Smooth muscle cell (in vitro differentiated cells): ENCODE data around the gene PTPN14. TPM values are rescaled to one million over a fixed set of nuclear protein-coding genes. Genes with fewer than 3 reads are reported as not detected.

Experiments used
- DNase-seq: peaks from one replicate; lab custom pipeline; 2025; ENCODE audit not compliant: unreplicated experiment; lab: John Stamatoyannopoulos, UW
- H2AFZ ChIP-seq: fragments of 200-600 bp; sonication (generic); 2 replicates; pipeline ENCODE4 v1.6.0; 2016; ENCODE audit warnings: antibody characterized with exemption, low read depth, mild to moderate bottlenecking
- H3F3A ChIP-seq: fragments of 200-600 bp; sonication (generic); 2 replicates; pipeline ENCODE4 v1.6.0; 2017; ENCODE audit warnings: antibody characterized with exemption, low read depth
- H3K27ac ChIP-seq: fragments of 200-600 bp; sonication (generic); 2 replicates; pipeline ENCODE4 v1.5.1; 2016; ENCODE audit warnings: low read depth, mild to moderate bottlenecking
- H3K27me3 ChIP-seq: fragments of 200-600 bp; sonication (generic); 2 replicates; pipeline ENCODE4 v1.6.1; 2016; ENCODE audit warnings: low read depth, mild to moderate bottlenecking
- H3K36me3 ChIP-seq: fragments of 200-600 bp; sonication (generic); 2 replicates; pipeline ENCODE4 v1.5.1; 2016; ENCODE audit warnings: low read depth
- H3K4me1 ChIP-seq: fragments of 200-600 bp; sonication (generic); 2 replicates; pipeline ENCODE4 v1.5.1; 2016; ENCODE audit warnings: low read depth
- H3K4me2 ChIP-seq: fragments of 200-600 bp; sonication (generic); 2 replicates; pipeline ENCODE4 v1.6.0; 2016; ENCODE audit warnings: mild to moderate bottlenecking
- H3K4me3 ChIP-seq: fragments of 200-600 bp; sonication (generic); 2 replicates; pipeline ENCODE4 v1.5.1; 2016; ENCODE audit warnings: mild to moderate bottlenecking
- H3K79me2 ChIP-seq: fragments of 200-600 bp; sonication (generic); 2 replicates; pipeline ENCODE4 v1.6.0; 2016; ENCODE audit warnings: low read depth, mild to moderate bottlenecking
- H3K9ac ChIP-seq: fragments of 200-600 bp; sonication (generic); 2 replicates; pipeline ENCODE4 v1.6.0; 2016; ENCODE audit warnings: low read depth
- H3K9me3 ChIP-seq: fragments of 200-600 bp; sonication (generic); replicated peaks from 2 replicates; pipeline ENCODE4 v1.5.1; 2016; ENCODE audit warnings: low read depth
- H4K20me1 ChIP-seq: fragments of 200-600 bp; sonication (generic); 2 replicates; pipeline ENCODE4 v1.6.0; 2016; ENCODE audit warnings: low read depth
- CTCF ChIP-seq: fragments of 200-600 bp; sonication (generic); IDR thresholded peaks from 2 replicates; pipeline ENCODE4 v1.5.1; 2017; ENCODE audit warnings: borderline replicate concordance, mild to moderate bottlenecking, antibody characterized with exemption; ENCODE audit not compliant: insufficient read depth, poor library complexity, severe bottlenecking
- WGBS: methylation state at CpG from one replicate; pipeline ENCODE4 v1.1.7; 2016; ENCODE audit warnings: low lambda C conversion rate; 5-methylcytosine and 5-hydroxymethylcytosine counted together
- polyA plus RNA-seq: library from polyadenylated mRNA; unstranded; fragments of >200 nt; fragmentation: Nextera tagmentation; extraction: Ambion mirVana; gene quantifications from 2 replicates; pipeline ENCODE4 v1.2.1, GENCODE V29; 2016
- total RNA-seq: library from RNA; depleted of rRNA; stranded (reverse); fragments of >200 nt; gene quantifications from 2 replicates; pipeline ENCODE4 v1.2.3, GENCODE V29; 2014

Gene PTPN14
- total and polyA plus RNA-seq, 2 experiments from 2014 or later, result 13.7 to 28.6 TPM

DNA sequence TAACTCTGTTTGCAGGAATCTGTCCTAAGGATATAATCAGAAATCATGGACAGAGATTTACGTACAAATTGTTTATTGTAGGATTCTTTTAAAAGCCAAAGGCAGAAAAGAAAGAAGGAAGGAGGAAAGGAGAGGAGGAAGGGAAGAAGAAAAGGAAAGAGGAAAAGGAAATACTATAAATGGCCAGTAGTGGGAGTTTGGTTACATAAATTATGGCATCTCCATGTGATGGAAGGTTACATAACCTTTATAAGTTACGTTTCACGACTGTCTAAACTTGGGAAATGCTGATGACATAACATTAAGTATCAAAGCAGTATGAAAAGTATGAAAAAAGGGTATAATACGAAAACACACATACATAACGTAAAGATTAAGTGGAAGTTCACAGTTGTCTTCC lies 231.5 kb downstream of the PTPN14 start:
- H3K4me3 ChIP-seq, result no peak overlapping the region
- no peak overlapping the region for H2AFZ ChIP-seq
- no peak for DNase-seq
- no peaks in the 10 kb centered on the region for H3F3A ChIP-seq
- no peak overlapping the region for H3K4me2 ChIP-seq
- no peaks in the 10 kb centered on the region for H3K27me3 ChIP-seq
- no peaks in the 10 kb centered on the region for H4K20me1 ChIP-seq
- H3K9me3 ChIP-seq, result no peaks in the 10 kb centered on the region
- H3K9ac ChIP-seq, result no peak overlapping the region
- no peak for TF ChIP-seq CTCF
- H3K27ac ChIP-seq, result no peak overlapping the region
- 92% methylated on average over 5 of the region's 5 CpGs for whole genome bisulfite sequencing
- H3K4me1 ChIP-seq, result peaks cover 4% of the 10 kb centered on the region
- peaks cover 5% of the 10 kb centered on the region for H3K36me3 ChIP-seq
- no peaks in the 10 kb centered on the region for H3K79me2 ChIP-seq

DNA sequence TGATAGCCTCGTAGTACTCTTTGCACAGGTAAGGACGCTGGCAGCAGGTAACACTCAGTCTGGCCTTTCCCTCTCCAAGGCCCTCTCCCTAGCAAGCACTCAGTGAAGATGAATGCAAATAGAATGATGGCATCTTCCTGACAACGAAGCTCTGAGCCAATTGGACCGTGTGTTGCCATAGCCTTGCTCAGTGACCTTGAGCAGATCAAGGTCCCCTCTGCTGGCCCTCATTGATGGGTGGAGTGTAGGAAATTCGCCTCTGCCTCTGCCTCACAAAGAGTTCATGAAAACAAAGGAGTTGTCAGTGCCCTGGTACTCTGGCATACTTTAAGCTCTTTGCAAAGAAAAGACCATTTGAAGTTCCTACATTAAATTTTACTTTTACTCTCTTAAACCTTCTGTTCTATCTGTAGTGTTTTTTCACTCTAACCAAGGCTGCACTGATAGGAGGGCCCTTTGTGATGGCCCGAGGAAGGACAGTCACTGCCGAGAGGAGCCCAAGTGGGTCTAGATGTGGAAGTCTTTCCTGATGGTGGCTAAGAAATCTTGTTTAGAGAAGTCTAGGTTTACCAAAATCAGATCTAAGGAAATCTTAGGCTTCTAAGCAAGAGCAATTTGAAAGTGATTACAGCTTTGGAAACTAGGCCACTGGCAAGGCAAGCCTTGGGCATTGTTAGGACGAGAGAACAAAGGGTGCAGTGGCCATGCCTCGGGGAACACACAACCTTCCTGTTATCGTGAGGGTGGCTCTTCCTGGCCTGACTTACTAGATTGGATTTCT lies 232.3 kb downstream of the PTPN14 start:
- no peak for DNase-seq
- Histone ChIP-seq H3F3A (no peaks in the 10 kb centered on the region), H3K79me2 (no peaks in the 10 kb centered on the region), H3K9ac (no peak overlapping the region), H3K4me3 (no peak overlapping the region), H3K4me2 (no peak overlapping the region), H3K27me3 (no peaks in the 10 kb centered on the region), H2AFZ (no peak overlapping the region), H3K4me1 (peaks cover 4% of the 10 kb centered on the region), H3K36me3 (peaks cover 5% of the 10 kb centered on the region), H3K9me3 (no peaks in the 10 kb centered on the region), H3K27ac (no peak overlapping the region), H4K20me1 (no peaks in the 10 kb centered on the region)
- WGBS, result 87% methylated on average over 10 of the region's 10 CpGs
- TF ChIP-seq CTCF, result no peak

GRCh38 chr1:214318356-214318755 lies 233.0 kb downstream of the PTPN14 start:
- Histone ChIP-seq H3K4me3 (no peak overlapping the region), H4K20me1 (no peaks in the 10 kb centered on the region), H3K27ac (no peak overlapping the region), H3K27me3 (no peaks in the 10 kb centered on the region), H3K79me2 (no peaks in the 10 kb centered on the region), H3K4me1 (peaks cover 4% of the 10 kb centered on the region), H3F3A (no peaks in the 10 kb centered on the region), H3K9me3 (no peaks in the 10 kb centered on the region), H2AFZ (no peak overlapping the region), H3K9ac (no peak overlapping the region), H3K4me2 (no peak overlapping the region), H3K36me3 (peaks cover 5% of the 10 kb centered on the region)
- DNase-seq, result no peak
- WGBS, result 55% methylated on average over 6 of the region's 6 CpGs
- TF ChIP-seq CTCF, result no peak

DNA sequence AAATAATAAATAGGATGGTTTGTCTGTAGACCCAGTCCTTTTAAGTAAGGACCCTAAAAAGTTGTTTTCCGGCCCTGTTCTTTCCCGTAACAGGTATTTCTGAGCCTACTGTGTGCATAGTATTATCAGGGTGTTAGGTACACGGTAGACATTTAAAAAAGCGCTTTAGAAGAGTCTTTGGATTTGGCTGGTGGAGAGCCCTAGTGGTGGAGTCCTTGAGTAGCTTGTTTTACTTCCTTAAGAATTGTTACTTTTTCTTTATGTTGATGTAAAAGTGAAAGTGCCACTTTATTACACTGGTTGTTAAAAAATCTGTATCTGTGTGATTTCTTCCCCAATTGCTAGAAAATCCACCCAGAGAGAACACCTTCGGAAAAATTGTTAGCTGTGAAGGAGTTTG lies 233.7 kb downstream of the PTPN14 start:
- Histone ChIP-seq H3K36me3 (peaks cover 5% of the 10 kb centered on the region), H3K4me2 (no peak overlapping the region), H2AFZ (no peak overlapping the region), H3K4me1 (peaks cover 4% of the 10 kb centered on the region), H4K20me1 (no peaks in the 10 kb centered on the region), H3K79me2 (no peaks in the 10 kb centered on the region), H3K9ac (no peak overlapping the region), H3K27ac (no peak overlapping the region), H3K9me3 (no peaks in the 10 kb centered on the region), H3K27me3 (no peaks in the 10 kb centered on the region), H3K4me3 (no peak overlapping the region), H3F3A (no peaks in the 10 kb centered on the region)
- DNase-seq, result no peak
- no peak for TF ChIP-seq CTCF
- WGBS, result 57% methylated on average over 5 of the region's 5 CpGs
